ENCODE measurements around the gene EXOG.
A peak's percentile ranks its signal among the peaks of the same experiment; 100 is the strongest.

EXOG gene

DNA sequence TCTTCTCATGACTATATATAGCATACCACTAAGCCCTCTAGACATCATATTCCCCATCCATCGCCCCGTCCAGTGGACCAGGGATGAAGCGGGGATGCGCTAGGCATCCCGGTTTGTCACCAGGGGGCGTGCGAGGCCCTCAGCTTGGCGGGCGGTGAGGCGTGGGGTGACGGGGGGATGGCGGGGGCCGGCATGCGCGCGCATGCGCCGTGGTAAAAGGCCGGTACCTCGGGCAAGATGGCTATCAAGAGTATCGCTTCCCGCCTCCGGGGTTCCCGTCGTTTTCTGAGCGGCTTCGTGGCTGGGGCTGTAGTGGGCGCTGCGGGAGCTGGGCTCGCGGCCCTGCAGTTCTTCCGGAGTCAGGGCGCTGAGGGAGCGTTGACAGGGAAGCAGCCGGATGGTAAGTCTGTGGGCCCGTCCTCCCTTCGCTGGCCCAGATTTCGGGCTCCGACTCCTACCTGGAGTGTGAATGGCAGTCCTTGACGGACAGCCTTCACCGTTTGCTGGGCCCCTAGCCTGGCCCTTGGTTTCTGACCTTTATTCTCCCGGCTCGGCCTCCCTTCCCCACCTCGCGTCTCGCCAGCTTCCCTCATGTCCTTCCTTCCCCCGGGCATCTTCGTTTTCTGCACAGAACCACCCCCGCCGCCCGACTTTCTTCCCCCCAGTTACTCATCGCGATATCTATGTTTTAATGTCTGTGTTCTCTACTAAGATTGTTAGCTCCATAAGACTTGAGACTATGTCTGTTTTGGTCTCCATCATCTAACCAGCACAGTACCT lies at the start of gene EXOG:
Gene EXOG, plus strand, starts transcription at position 210 of the 780 bp plus-strand sequence. Its CDS starts 28 bp downstream, at position 238.
- peak; percentile 34 for DNase-seq

DNA sequence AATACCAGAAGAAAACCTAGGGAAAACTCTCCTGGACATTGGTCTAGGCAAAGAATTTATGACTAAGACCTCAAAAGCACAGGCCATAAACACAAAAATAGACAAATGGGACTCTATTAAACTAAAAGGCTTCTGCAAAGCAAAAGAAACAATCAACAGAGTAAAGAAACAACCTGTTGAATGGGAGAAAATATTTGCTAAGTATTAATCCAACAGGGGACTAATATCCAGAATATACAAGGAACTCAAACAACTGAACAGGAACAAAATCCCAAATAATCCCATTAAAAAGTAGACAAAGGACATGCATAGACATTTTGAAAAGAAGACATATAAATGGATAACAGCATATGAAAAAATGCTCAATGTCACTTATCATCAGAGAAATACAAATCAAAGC lies 49.3 kb upstream of the EXOG start:
- no peak for DNase-seq

GRCh38 chr3:38450853-38451252 lies 45.3 kb upstream of the EXOG start:
- no peak for DNase-seq

DNA sequence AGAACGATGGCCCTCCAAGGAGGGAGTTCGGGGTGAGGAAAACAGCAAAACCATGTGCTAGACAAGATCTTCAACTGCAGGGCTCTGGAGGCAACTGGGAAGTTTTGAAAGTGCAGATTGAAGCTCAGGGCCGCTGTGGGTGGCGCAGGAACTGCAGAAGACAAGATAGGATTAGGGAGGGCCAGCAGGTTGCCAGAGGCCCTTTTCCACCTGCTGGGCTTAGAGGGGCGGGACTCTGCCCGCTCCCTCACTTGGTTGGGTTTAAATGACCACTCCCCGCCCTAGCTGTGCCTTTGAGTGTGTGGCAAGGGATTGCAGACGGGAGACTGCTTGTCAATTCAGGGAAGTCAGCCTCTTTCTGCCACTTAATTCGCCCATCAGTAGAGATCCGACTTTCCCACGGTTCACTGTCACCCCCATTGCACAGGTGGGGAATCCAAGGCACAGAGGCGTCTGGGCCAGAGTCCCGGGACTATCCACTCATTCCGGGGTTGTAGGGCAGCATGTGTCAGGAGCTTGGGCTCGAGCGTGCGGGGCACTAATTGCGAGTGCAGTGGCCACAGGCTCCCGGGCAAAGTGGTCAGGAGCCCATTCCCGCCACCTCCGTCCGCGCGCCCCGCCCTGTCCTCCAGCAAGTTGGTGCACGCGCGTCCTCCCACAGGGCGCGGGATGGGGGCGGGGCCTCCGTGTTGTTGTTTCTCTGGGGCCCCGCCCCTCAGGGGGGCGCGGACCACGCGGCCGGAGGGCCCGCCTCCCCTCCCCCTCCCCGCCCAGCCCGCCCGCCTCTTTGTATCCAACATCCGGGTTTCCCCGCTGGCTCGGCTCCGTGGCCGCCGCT lies 42.8 kb upstream of the EXOG start, which contains the start of gene ACVR2B:
Gene ACVR2B, plus strand, starts transcription at position 816 of the 838 bp plus-strand sequence. CDS start 433 bp downstream, outside the sequence.
- DNase-seq = peak; percentile 18

DNA sequence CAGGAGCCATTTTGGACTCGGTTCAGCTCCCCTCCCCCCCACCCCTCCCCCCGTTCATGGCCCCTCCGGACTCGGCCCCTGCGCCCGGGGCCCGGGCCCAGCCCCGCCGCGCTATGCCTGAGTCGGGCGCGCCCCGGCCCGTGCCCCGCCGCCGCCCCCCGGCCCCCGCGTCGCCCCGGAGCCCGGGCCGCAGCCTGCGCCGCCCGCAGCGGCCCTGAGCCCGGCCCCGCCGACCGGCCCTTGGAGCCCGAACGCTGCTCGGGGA lies 42.3 kb upstream of the EXOG start:
- DNase-seq = no peak

DNA sequence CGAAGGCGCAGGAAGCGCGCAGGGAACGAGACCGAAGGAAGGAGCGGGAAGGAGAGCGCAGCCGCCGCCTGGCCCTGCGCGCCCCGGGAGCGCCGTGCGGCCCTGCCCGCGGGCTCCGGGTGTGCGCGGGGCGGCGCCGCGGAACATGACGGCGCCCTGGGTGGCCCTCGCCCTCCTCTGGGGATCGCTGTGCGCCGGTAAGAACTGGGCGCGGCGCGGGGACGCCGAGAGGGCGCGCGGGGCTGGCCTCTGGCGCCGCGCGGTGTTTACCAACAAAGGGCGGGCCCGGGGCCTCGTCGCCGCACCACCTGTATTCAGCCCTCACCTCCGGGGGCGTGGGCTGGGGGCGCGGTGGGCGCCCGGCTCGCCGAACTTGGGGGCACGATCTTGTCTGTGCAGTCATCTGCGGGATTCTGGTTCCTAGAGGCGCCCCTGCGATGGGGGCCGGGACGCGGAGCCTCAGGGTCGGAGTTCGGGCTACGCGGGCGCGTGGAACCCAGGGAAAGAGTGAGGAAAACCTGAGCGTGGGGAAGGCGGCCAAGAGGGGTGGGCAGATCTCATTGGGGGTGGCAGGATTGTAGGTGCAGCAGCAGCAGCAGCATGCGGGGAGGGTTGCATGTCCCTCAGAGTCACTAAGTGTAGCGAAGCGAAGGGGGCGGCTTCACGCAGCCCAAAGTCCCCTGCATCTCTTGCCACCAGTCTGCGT lies 41.8 kb upstream of the EXOG start:
- no peak for DNase-seq

- DNase-seq = peak; percentile 32
These were observed 41.1 kb upstream of the EXOG start for GRCh38 chr3:38454884-38455638.

GRCh38 chr3:38455639-38456430 lies 40.3 kb upstream of the EXOG start:
- no peak for DNase-seq

- no peak for DNase-seq
These were observed 38.8 kb upstream of the EXOG start for GRCh38 chr3:38457111-38458003.

DNA sequence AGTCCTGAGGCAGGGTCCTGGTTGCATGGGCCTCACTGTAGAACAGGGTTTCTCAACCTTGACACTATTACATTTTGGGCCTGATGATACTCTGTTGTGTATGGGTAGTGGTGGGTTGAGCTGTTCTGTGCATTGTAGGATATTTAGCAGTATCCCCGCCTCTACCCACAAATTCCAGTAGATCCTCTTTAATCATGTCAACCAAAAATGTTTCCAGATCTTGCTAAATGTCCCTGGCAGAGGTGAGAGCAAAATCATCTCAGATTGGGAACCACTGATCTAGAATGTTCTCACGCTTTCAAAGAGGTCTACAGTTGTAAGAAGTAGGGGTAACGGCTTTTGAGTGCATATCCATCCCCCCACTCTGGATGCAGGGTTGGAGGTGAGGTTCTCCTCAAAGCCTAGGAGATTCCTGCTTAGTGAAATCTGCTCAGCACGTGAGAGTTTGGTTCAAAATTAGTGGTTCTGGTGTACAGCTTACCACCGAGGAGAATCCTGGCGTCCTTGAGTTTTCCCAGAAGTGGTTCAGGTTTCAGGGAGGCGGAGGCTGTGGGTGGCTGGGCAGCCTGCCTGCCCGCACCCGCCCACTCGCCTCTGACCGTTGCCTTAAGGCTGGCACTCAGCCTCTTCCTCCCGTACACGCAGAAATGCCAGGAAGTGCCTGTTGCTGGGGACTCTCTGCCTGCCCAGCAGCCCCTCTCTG lies 37.2 kb upstream of the EXOG start:
- DNase-seq = no peak

DNA sequence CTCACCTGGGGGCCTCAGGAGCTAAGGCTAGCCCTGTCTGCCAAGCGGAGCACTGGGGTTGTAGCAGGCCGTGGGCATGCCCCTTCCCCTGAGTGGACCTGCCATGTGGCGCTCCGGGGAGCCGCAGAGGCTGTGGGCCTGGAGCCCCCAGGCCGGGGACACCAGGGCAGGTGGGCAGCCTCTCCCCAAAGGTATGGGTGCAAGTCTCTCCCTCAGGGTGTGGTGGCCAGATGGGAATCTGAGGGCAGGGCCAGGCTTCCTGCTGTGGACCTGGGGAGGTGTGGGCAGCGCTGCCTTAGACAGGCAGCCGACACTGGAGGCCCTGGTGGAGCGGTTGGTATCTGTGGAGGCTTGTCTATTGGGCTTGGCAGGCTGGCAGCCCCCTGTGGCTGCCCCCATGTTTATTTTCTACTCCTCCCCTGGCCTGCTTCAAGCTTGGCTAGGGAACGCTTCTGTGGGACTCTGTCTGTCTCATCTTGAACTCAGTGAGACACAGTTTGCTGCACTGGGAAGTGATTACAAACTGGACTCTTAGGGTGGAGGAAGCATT lies 36.6 kb upstream of the EXOG start:
- no peak for DNase-seq

DNA sequence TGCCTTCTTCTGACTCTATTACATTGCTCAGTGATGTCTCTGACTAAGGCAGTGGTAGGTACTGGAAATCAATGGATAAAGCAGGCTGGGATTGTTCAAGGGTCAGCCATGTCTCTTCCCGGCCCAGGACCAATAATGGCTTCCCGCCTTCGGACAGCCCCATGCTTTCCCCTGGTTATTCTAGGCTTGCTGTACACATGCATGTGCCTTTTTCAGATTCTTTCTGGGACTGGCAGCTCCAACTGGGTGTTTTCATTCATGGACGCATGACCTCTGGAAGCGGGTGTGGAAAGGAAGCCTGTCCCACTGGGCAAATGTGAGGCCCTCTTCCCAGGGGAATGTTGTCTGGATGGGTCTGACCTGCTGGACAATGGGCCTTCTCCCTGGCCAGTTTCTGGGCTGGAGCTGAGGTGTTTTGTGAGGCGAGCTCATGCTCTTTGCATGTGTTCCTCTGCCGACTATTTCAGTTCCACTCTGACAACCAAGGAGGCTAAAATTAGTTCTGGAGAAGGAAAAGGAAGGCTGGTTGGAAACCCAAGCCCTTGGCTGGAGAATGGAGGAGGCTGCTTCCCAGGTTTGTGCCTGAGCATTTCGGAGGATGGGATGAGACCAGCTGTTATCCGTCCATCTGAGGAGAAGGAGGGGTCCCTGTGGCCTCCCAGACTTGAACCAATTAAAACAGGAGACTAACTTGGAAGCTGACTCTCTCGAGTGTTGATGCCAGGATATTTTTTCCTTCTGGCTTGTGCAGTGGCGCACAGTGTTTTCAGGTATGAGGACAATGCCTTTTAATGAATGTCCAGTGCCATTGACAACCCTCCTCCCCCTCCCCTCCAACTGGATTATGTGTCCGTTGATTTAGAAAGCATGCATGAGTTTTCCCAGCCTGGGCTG lies 35.5 kb upstream of the EXOG start:
- DNase-seq = no peak

DNA sequence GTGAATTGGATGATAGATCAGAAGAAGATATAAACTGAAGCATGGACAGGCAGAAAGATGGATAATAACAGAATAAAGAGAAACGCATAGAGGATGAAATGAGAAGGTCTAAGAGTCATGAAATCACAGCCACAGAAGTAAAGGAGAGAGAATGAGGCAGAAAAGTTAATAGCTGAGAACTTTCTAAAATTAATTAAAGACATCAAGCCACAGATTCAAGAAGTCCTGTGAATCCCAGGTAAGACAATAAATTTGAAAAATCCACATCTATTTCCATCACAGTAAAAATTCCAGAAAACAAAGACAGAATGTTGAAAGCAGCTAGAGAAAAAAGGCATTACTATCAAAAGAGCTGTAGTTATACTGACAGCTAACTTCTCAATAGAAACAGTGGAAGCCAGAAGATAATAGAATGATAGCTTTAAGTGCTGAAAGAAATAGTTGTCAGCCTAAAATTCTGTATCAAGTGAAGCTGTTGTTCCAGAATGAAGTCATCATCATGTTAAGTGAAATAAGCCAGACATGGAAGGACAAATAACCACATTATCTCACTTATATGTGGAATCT lies 30.5 kb upstream of the EXOG start:
- no peak for DNase-seq

DNA sequence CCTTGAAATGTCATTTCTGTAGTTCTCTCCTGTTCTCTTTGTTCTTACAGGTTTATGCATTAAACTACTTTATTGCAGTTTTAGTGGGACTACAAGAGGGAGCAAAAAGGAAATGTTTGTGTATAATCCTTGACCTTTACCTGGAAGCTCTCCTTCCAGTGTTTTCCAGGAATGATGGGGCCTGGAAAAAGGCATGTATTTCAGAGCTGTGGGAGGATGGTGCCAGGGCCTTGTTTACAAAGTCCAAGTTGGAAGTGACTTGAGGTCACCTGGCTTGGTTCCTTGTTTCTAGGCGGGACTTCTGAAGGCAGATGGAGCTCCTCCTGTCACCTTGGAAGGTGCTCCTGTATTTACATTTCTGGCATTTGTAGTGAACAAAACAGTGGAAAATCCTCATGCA lies 27.4 kb upstream of the EXOG start:
- no peak for DNase-seq

DNA sequence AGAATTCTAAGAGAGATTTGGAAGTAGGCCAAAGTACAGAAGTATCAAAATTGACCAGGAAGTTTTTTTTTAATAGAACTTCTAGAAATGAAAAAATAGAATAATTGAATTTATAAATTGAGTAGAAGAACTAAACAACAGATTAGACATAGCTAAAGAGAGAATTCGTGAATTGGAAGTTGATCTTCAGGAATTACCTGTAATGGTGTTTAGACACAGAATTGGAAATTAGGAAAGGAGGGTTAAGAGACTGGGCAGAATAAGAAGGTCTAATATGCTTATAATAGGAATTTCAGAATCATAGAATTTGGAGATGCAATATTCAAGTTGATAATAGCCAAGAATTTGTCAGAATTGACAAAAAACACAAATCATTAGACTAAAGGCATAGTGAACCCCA lies 26.3 kb upstream of the EXOG start:
- no peak for DNase-seq

GRCh38 chr3:38471260-38471857 lies 24.8 kb upstream of the EXOG start:
- no peak for DNase-seq

- DNase-seq = no peak
These were observed 23.8 kb upstream of the EXOG start for GRCh38 chr3:38472342-38472741.

DNA sequence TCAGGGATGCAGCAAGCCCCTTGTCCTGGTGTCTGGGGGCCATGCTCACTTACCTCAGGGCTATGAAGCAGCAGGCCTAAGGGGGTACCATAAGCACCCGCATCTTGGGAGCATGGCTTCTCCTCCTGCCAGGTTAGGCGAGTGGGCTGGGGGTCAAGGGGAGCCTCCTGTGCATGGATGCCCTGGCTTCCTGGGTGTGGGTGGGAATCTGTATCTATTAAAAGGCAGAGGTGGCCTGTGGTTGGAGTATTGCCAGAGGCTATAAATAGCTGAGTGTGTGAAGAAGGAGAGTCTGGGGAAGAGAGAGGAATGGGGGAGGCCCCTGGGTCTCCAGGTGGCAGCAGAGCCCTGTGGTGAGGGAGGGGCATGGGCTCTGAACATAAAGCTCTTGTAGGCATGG lies 22.9 kb upstream of the EXOG start:
- no peak for DNase-seq
